Nephron (organoid): Measurements from ENCODE around the gene KAT6B.
"Not testable (repeated sequence)": the region's sequence is repeated elsewhere in the genome, so short reads cannot be mapped to it uniquely, and the experiment has no call there.

Experiments
- H3K27ac Mint-ChIP-seq, 3 experiments: 2 replicates each; pipeline ENCODE4 v1.8.0; 2020; ENCODE audit warnings: mixed read lengths in 3 of 3, mild to moderate bottlenecking in 2 of 3, moderate library complexity in 1 of 3
- H3K27me3 Mint-ChIP-seq: 2 replicates; pipeline ENCODE4 v1.8.0; 2021; ENCODE audit warnings: low read depth, mild to moderate bottlenecking, moderate library complexity, mixed read lengths
- H3K36me3 Mint-ChIP-seq: 2 replicates; pipeline ENCODE4 v1.8.0; 2020; ENCODE audit warnings: low read depth, mixed read lengths
- H3K4me1 Mint-ChIP-seq: 2 replicates; pipeline ENCODE4 v1.8.0; 2020; ENCODE audit warnings: mixed read lengths
- H3K4me3 Mint-ChIP-seq, 3 experiments: 2 replicates each; pipeline ENCODE4 v1.8.0; 2020; ENCODE audit warnings: mild to moderate bottlenecking in 3 of 3, mixed read lengths in 3 of 3, moderate library complexity in 2 of 3
- H3K9me3 Mint-ChIP-seq: 2 replicates; pipeline ENCODE4 v1.8.0; 2020; ENCODE audit warnings: mixed read lengths
- TF ChIP-seq, protein P1 (sequence below), 3 experiments: fragments of 200-600 bp; sonication (generic); IDR thresholded peaks; one replicate each; pipeline ENCODE4 v1.5.0; 2021; ENCODE audit warnings: antibody characterized with exemption in 3 of 3; ENCODE audit not compliant: unreplicated experiment in 3 of 3

The KAT6B gene

DNA sequence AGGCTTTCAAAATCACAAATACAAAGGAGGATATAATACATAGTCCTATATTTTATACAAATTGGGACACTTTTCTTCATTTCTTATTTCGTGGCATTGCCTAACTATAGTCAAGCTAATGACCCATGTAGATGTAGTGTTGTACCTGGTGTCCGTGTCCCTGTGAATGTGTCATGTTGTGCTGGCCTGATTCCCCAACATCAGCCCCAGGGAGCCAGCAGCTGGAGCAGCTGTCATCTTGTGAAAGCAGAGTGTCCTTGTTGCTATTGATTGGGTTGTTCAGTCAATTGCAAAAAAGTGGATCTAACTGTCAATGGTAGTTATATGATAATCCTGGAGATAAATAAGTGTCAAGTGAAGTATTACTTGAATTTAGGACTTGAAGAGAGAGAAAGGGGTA is 86.3 kb downstream of the KAT6B start:
- peaks cover 2% of the 10 kb centered on the region for H3K9me3 Mint-ChIP-seq
- no peaks in the 10 kb centered on the region for H3K27me3 Mint-ChIP-seq
- no peak overlapping the region for H3K4me3 Mint-ChIP-seq
- peaks cover 28% of the 10 kb centered on the region for H3K4me1 Mint-ChIP-seq
- TF ChIP-seq, protein P1, sequence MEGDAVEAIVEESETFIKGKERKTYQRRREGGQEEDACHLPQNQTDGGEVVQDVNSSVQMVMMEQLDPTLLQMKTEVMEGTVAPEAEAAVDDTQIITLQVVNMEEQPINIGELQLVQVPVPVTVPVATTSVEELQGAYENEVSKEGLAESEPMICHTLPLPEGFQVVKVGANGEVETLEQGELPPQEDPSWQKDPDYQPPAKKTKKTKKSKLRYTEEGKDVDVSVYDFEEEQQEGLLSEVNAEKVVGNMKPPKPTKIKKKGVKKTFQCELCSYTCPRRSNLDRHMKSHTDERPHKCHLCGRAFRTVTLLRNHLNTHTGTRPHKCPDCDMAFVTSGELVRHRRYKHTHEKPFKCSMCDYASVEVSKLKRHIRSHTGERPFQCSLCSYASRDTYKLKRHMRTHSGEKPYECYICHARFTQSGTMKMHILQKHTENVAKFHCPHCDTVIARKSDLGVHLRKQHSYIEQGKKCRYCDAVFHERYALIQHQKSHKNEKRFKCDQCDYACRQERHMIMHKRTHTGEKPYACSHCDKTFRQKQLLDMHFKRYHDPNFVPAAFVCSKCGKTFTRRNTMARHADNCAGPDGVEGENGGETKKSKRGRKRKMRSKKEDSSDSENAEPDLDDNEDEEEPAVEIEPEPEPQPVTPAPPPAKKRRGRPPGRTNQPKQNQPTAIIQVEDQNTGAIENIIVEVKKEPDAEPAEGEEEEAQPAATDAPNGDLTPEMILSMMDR (IDR thresholded peaks at IDR 0.05; ENCODE audit: unreplicated experiment in 3 of 3): no peak
- peaks cover 6% of the 10 kb centered on the region for H3K36me3 Mint-ChIP-seq
- no peak overlapping the region for H3K27ac Mint-ChIP-seq

DNA sequence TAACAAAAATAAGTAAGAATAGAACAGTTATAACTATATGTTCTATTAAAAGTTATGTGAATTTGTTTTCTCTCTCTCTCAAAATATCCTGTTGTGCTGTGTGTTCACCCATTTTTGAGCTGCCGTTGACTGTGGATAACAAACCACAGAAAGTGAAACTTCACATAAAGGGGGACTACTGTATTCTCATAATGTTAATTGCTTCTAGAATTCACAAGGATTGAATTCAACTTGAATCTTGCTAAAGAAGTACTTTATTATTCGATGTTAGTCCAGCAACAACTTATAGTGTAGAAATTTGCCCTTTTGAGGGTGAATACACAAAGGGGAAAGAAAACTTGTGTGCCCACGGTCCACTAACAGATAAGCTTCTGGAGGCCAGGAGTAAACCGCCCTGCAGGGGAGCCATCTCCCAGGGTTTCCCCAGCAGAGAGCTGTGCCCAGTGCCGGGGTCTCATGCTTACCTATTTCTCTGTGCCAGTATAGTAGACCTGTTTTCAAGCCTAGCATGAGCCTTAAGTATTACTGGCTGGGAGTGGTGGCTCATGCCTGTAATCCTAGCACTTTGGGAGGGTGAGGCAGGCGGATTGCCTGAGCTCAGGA is 87.1 kb downstream of the KAT6B start:
- H3K9me3 Mint-ChIP-seq: peaks cover 2% of the 10 kb centered on the region
- peaks cover 12% of the 10 kb centered on the region for H3K36me3 Mint-ChIP-seq
- TF ChIP-seq, protein P1 (IDR thresholded peaks at IDR 0.05; ENCODE audit: unreplicated experiment in 3 of 3): no peak
- H3K4me1 Mint-ChIP-seq: peaks cover 29% of the 10 kb centered on the region
- H3K27ac Mint-ChIP-seq: no peak overlapping the region
- H3K4me3 Mint-ChIP-seq: no peak overlapping the region
- no peaks in the 10 kb centered on the region for H3K27me3 Mint-ChIP-seq

DNA sequence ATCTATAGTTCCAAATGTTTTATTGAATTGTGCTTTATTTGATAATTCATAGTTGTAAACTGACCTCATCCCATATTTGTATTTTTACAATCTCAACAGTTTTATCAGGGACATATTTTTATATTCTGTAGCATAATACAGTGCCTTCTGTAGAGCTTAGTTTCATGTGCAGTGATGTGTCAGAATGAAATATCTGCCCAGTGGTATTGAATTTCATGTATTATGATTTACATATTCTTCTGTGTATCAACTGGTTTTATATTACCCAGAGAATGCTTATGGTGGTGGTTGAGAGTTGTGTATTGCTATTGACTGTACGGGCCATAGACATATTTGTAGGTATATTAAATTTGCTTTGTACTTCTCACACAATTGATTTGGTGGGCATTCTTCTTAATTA is 89.9 kb downstream of the KAT6B start:
- no peak overlapping the region for H3K4me3 Mint-ChIP-seq
- H3K36me3 Mint-ChIP-seq: peaks cover 27% of the 10 kb centered on the region
- no peaks in the 10 kb centered on the region for H3K27me3 Mint-ChIP-seq
- peaks cover 13% of the 10 kb centered on the region for H3K9me3 Mint-ChIP-seq
- H3K4me1 Mint-ChIP-seq: peaks cover 16% of the 10 kb centered on the region
- H3K27ac Mint-ChIP-seq: no peak overlapping the region
- TF ChIP-seq, protein P1 (IDR thresholded peaks at IDR 0.05; ENCODE audit: unreplicated experiment in 3 of 3): no peak

DNA sequence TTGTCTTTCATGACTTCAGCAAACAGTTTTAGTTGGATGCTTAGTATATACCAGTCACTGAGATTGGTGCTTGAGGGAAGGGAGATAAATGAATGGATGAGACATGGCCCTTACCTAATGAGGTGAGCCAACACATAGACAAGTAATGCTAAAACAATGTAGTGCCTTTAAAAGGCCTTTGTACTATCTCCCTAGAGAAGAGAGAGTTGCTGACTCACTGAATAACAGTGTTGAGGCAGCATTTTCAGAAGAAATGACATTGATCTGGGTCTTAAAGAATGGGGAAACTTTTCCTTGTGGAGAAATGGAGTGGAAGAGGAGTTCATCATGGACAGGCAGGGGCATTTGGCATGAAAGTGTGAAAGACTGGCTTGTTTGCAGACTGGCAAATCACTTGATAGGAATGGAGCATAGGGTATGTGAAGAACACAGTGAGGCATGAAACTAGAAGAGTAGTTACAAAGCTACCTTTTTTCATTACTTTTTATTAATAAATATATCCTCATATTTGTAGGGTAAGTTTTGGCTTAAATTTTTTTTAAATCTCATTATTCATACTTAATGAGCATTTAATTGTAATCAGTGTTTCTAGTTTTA is 91.2 kb downstream of the KAT6B start:
- TF ChIP-seq, protein P1 (IDR thresholded peaks at IDR 0.05; ENCODE audit: unreplicated experiment in 3 of 3): no peak
- Mint-ChIP-seq H3K9me3 (peaks cover 16% of the 10 kb centered on the region), H3K4me3 (no peak overlapping the region), H3K27ac (peak overlapping the region in 2 of 3 experiments; percentile 9 to 10), H3K4me1 (peaks cover 29% of the 10 kb centered on the region), H3K36me3 (peaks cover 31% of the 10 kb centered on the region), H3K27me3 (no peaks in the 10 kb centered on the region)

- Mint-ChIP-seq H3K4me1 (peaks cover 50% of the 10 kb centered on the region), H3K27me3 (no peaks in the 10 kb centered on the region), H3K36me3 (peaks cover 31% of the 10 kb centered on the region), H3K9me3 (peaks cover 16% of the 10 kb centered on the region), H3K27ac (no peak overlapping the region), H3K4me3 (no peak overlapping the region)
- TF ChIP-seq, protein P1 (IDR thresholded peaks at IDR 0.05; ENCODE audit: unreplicated experiment in 3 of 3): no peak
These were observed 93.3 kb downstream of the KAT6B start for GRCh38 chr10:74919671-74920070.

GRCh38 chr10:74921070-74921469 is 94.7 kb downstream of the KAT6B start:
- H3K27me3 Mint-ChIP-seq, H3K27ac Mint-ChIP-seq, H3K4me3 Mint-ChIP-seq: not testable (repeated sequence)
- Mint-ChIP-seq H3K9me3 (peaks cover 16% of the 10 kb centered on the region), H3K36me3 (peaks cover 28% of the 10 kb centered on the region), H3K4me1 (peaks cover 53% of the 10 kb centered on the region)
